Heart right ventricle (tissue), 16 donors: Measurements from ENCODE around the gene B4GAT1. TPM values are rescaled to one million over a fixed set of nuclear protein-coding genes. Genes with fewer than 3 reads are reported as not detected.

Source experiments
- ATAC-seq, 8 donors: fragments of 200-7000 bp; cut with Tn5 transposase; one replicate each; pipeline ENCODE4 v1.9.1; 2020; ENCODE audit warnings: mild to moderate bottlenecking in 8 of 8, moderate library complexity in 8 of 8, moderate number of reproducible peaks in 1 of 8
- DNase-seq, 2 donors: peaks; one replicate each; pipeline ENCODE4 v3.0.0-alpha.2; 2020
- H3K27ac ChIP-seq, 10 donors: fragments of 200-600 bp; sonication (generic) in 2 of 10; one replicate each; pipeline versions ENCODE4 v1.5.0 to v1.8.0; 2020 to 2022; ENCODE audit warnings: mild to moderate bottlenecking in 3 of 10
- H3K27me3 ChIP-seq, 7 donors: fragments of 200-600 bp; one replicate each; pipeline ENCODE4 v1.8.0; 2021 to 2022; ENCODE audit warnings: mild to moderate bottlenecking in 2 of 7
- H3K36me3 ChIP-seq, 9 donors: fragments of 200-600 bp; sonication (generic) in 1 of 9; one replicate each; pipeline versions ENCODE4 v1.5.0 to v1.8.0; 2020 to 2022; ENCODE audit warnings: mild to moderate bottlenecking in 2 of 9
- H3K4me1 ChIP-seq, 9 donors: fragments of 200-600 bp; sonication (generic) in 1 of 9; one replicate each; pipeline versions ENCODE4 v1.5.0 to v1.8.0; 2020 to 2022; ENCODE audit warnings: mild to moderate bottlenecking in 4 of 9
- H3K4me3 ChIP-seq, 10 donors: fragments of 200-600 bp; sonication (generic) in 2 of 10; one replicate each; pipeline versions ENCODE4 v1.5.0 to v1.8.0; 2020 to 2022; ENCODE audit warnings: mild to moderate bottlenecking in 7 of 10, moderate library complexity in 2 of 10
- H3K9me3 ChIP-seq, 11 donors: fragments of 200-600 bp in 10 of 11; sonication (generic) in 2 of 11; one replicate each; pipeline versions ENCODE4 v1.5.0 to v1.8.0; 2013 to 2022; ENCODE audit warnings: mild to moderate bottlenecking in 2 of 11, control low read depth in 1 of 11, moderate library complexity in 1 of 11
- WGBS, 2 donors: extraction: QIAGEN DNeasy Blood & Tissue Kit; methylation state at CpG; one replicate each; pipeline ENCODE4 v1.1.7; 2013; ENCODE audit warnings: inconsistent platforms in 1 of 2; 5-methylcytosine and 5-hydroxymethylcytosine counted together
- intact Hi-C, 10 donors: fragments of 100-400 bp; cut with DNase I; formaldehyde crosslinking; loops; one replicate each; pipeline versions ENCODE4 v1.11.1 to v1.14.2; 2022
- polyA plus RNA-seq, 2 donors: library from polyadenylated mRNA; stranded (reverse); fragments of 200-250 nt; gene quantifications; one replicate each; pipeline ENCODE4 v1.2.3, GENCODE V29; 2013
- total RNA-seq, 10 donors: library from RNA; stranded (reverse); fragmentation: NEBNext Ultra II Directional in 3 of 10; extraction: Animal tissue kit (Norgen Biotek cat#: 25700) in 3 of 10; gene quantifications; one replicate each; pipeline versions ENCODE4 v1.2.1 to v1.2.4, GENCODE V29; 2021 to 2023
- TF ChIP-seq, protein P1 (sequence below), 9 donors: fragments of 200-600 bp; sonication (generic) in 2 of 9; IDR thresholded peaks; one replicate each; pipeline versions ENCODE4 v1.5.0 to v1.8.0; 2021 to 2022; ENCODE audit warnings: antibody characterized with exemption in 9 of 9, mild to moderate bottlenecking in 5 of 9, moderate library complexity in 1 of 9
- donor health status: Arrhythmogenic right ventricular cardiomyopathy.
- donor health status: ischemic (EF 13 %, LVEDD 7.1; RV severe dilation, severe dysfunction).
- donor health status: healthy with polysubstance abuse.
- donor health status: DM: no; HTN: yes; CAD: no.
- donor health status: DM: no; HTN: no; CAD: no.
- donor health status: ischemic (EF 25% LVEDD 6.9; RV normal size, moderate dysfunction).
- donor health status: ischemic (EF 25% LVEDD 5.7; RV mildly dilated, moderate dysfunction).
- donor health status: healthy.
- donor health status: DM: yes; HTN: yes; CAD: no.
- donor health status: Ischemic cardiomyopathy.
- donor health status: ischemic (EF 35%, LVEDD 5.7; RV mildly dilated, moderate dysfunction).
- donor health status: nonischemic (EF 11% LVEDD 7.7; RV severe dilation, severe dysfunction).
- donor health status: DM: yes; HTN: yes; CAD: no.
- donor health status: PGD.
- donor health status: ischemic (EF 29% LVEDD 5.4; RV normal size, mild dysfunction).
- donor health status: nonischemic (EF 23%, LVEDD 6.1; RV moderate dilation, normal function).

B4GAT1 gene
- total and polyA plus RNA-seq, 12 donors = 22.3 to 69.6 (median 46.1) TPM

DNA sequence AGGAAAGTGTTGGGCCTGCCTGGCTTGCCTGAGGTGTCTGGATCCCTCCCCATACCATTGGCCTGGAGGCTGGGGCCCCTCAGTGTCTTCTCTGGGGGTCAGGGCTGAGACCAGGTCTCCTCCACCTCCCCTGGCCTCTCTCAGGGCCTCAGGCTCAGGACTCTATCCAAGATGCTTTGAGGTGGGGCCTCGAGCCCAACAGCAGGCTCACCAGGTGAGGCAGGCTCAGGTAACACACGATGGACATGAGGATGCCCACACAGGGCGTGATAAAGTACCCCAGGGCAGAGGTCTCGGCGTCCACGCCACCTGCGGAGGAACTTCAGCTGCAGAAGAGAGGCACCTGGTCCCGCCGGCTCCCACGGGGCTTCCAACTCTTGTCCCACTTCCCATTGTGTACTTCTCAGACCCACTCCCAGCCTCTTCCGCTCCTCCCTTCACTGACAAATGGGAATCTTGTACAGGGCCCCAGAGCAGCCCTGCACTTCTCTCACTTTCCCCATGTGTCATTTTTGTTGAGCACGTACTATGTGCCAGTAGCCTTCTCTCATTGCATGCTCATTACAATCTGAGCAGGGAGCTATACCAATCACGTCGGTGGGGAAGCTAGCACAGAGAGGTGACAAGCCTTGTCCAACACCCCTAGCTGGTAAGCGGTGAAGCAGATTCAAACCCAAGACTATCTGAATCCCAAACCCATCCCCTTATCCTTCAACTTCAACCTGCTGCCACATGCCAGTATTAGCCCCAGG, 20.3 kb upstream of the B4GAT1 start:
- DNase-seq (no peak), ATAC-seq (no peak)
- intact Hi-C loops = no loop called here
- H3K27me3 ChIP-seq = peaks cover 0 to 21% (median 7%) of the 10 kb centered on the region in 7 donors
- H3K4me3 ChIP-seq = no peak overlapping the region
- no peaks in the 10 kb centered on the region for H3K9me3 ChIP-seq
- WGBS, 2 donors = 89 to 92% methylated on average over 14 to 15 of the region's 15 CpGs
- peaks cover 0 to 3% (median 0%) of the 10 kb centered on the region in 9 donors for H3K36me3 ChIP-seq
- peaks cover 2 to 45% (median 26%) of the 10 kb centered on the region in 9 donors for H3K4me1 ChIP-seq
- no peak overlapping the region for H3K27ac ChIP-seq
- TF ChIP-seq, protein P1, sequence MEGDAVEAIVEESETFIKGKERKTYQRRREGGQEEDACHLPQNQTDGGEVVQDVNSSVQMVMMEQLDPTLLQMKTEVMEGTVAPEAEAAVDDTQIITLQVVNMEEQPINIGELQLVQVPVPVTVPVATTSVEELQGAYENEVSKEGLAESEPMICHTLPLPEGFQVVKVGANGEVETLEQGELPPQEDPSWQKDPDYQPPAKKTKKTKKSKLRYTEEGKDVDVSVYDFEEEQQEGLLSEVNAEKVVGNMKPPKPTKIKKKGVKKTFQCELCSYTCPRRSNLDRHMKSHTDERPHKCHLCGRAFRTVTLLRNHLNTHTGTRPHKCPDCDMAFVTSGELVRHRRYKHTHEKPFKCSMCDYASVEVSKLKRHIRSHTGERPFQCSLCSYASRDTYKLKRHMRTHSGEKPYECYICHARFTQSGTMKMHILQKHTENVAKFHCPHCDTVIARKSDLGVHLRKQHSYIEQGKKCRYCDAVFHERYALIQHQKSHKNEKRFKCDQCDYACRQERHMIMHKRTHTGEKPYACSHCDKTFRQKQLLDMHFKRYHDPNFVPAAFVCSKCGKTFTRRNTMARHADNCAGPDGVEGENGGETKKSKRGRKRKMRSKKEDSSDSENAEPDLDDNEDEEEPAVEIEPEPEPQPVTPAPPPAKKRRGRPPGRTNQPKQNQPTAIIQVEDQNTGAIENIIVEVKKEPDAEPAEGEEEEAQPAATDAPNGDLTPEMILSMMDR (IDR thresholded peaks at IDR 0.05) = no peak

DNA sequence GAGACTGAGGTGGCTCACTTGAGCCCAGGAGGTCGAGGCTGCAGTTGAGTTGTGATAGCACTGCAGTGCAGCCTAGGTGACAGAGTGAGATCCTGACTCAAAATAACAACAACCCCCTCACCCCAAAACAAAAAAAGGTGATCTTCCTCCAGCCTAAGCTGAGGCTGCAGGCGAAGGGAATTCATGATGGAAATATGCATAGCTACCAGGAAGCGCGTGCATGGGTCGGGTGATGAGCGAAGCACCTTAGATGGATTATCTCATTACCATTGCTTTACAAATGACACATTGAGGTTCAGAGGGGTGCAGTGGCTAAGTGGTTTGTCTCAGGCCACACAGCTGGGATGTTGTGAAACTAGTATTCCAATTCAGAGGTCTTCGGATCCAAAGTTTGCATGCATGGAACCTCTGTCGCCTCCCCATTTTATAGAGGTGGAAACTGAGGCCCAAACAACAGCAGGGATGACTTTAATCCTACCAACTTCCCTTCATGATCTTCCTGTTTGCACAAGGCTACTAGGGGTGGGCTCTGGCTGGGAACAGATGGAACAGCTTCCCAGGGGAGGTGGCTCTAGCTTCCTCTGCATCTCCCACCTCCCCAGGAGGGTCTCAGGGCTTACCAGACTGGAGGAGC, 19.5 kb upstream of the B4GAT1 start:
- no peaks in the 10 kb centered on the region for H3K9me3 ChIP-seq
- WGBS, 2 donors = 91 to 94% methylated on average over 8 of the region's 8 CpGs
- no peak overlapping the region for H3K4me3 ChIP-seq
- intact Hi-C loops = no loop called here
- peaks cover 0 to 4% (median 0%) of the 10 kb centered on the region in 9 donors for H3K36me3 ChIP-seq
- H3K27ac ChIP-seq = no peak overlapping the region
- peaks cover 2 to 37% (median 18%) of the 10 kb centered on the region in 9 donors for H3K4me1 ChIP-seq
- no peak for ATAC-seq
- TF ChIP-seq, protein P1 (IDR thresholded peaks at IDR 0.05) = no peak
- peaks cover 0 to 14% (median 5%) of the 10 kb centered on the region in 7 donors for H3K27me3 ChIP-seq
- no peak for DNase-seq

DNA sequence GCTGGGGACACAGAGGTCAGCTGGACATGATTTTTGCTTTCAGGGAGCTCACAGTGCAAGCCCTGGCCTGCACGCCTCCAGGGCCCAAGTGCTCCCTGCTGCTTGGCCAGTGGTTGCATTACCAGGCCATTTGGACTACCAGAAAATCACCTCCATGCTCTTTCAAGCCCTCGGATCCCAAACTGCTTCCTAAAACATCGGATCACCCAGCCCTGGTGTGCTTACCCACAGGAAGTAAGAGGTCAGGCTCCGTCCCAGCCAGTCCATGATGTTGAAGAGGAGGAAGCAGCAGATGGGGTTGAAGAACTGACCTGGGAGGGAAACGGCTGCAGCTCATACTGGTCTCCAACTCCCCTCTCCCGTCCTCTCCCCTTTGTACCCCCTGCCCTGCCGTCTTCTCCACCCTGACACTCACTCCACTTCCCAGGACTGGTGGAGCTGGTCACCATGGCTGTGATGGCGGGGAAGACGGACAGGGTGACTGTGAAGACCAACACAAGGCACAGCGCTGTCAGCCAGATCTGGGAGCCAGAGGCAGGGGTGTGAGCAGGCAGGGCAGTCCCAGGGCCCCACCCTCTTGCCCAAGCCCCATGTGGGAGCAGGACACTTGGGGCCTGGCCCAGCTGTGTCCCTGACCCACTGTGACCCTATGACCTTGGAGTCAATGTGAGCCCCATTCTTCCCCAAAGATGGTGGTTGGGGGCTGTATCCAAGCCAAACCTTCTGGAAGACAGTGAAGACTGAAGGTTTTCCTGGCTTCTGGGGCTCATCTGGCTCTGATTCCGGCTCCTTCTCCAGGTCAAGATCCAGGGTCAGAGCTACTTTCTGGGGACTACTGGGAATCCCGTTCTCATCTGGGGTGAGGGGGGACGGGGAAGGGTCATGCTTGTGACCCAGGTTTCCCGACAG, 18.5 kb upstream of the B4GAT1 start:
- H3K27me3 ChIP-seq = peaks cover 0 to 4% (median 0%) of the 10 kb centered on the region in 7 donors
- intact Hi-C loops = no loop called here
- H3K4me1 ChIP-seq = peaks cover 1 to 32% (median 17%) of the 10 kb centered on the region in 9 donors
- 76 to 81% methylated on average over 14 of the region's 14 CpGs for WGBS, 2 donors
- H3K9me3 ChIP-seq = no peaks in the 10 kb centered on the region
- no peak for DNase-seq
- H3K36me3 ChIP-seq = peaks cover 0 to 4% (median 0%) of the 10 kb centered on the region in 9 donors
- TF ChIP-seq, protein P1 (IDR thresholded peaks at IDR 0.05) = no peak
- H3K4me3 ChIP-seq = no peak overlapping the region
- peak overlapping the region in 1 of 10 donors; percentile 7 for H3K27ac ChIP-seq
- ATAC-seq = no peak

DNA sequence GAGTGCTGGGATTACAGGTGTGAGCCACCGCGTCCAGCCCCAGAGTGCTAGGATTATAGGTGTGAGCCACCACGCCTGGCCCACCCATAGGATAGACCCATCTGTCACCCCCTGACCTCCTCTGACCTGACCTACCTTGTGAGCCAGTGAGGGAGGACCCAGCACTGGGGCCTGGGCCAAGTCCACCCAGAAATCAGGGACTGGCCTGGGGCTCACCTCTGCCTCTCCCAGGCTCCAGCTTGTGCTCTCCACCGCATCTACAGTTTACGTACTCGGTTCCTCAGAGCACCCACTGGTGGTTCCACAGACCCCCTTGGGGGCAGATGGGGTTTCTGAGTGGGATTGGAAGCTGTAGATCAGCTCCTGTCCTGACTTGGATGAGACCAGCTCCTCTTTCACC, 17.7 kb upstream of the B4GAT1 start:
- Histone ChIP-seq H3K4me3 (no peak overlapping the region), H3K9me3 (no peaks in the 10 kb centered on the region), H3K4me1 (peaks cover 0 to 25% (median 10%) of the 10 kb centered on the region in 9 donors), H3K36me3 (peaks cover 0 to 4% (median 0%) of the 10 kb centered on the region in 9 donors), H3K27me3 (no peaks in the 10 kb centered on the region), H3K27ac (no peak overlapping the region)
- ATAC-seq (no peak), DNase-seq (no peak)
- TF ChIP-seq, protein P1 (IDR thresholded peaks at IDR 0.05) = no peak
- intact Hi-C loops = no loop called here
- 93 to 98% methylated on average over 6 of the region's 6 CpGs for WGBS, 2 donors
